CD4-positive, alpha-beta T cell treated with Interferon alpha-2 for 1 hour (primary cell): ENCODE results near the gene ESPN.
"Not testable (repeated sequence)": the region's sequence is repeated elsewhere in the genome, so short reads cannot be mapped to it uniquely, and the experiment has no call there.

Experiments
- DNase-seq, 2 donors: peaks; one replicate each; pipeline ENCODE4 v3.0.0-alpha.2; 2020 to 2022

The ESPN gene

GRCh38 chr1:6429660-6430411 is 5.3 kb downstream of the ESPN start:
- DNase-seq = not testable (repeated sequence)

GRCh38 chr1:6431645-6432579 is 7.3 kb downstream of the ESPN start:
- not testable (repeated sequence) for DNase-seq

- DNase-seq = no peak
Measured at GRCh38 chr1:6434186-6434585, 9.6 kb downstream of the ESPN start.

GRCh38 chr1:6435129-6435528 is 10.6 kb downstream of the ESPN start:
- no peak for DNase-seq

DNA sequence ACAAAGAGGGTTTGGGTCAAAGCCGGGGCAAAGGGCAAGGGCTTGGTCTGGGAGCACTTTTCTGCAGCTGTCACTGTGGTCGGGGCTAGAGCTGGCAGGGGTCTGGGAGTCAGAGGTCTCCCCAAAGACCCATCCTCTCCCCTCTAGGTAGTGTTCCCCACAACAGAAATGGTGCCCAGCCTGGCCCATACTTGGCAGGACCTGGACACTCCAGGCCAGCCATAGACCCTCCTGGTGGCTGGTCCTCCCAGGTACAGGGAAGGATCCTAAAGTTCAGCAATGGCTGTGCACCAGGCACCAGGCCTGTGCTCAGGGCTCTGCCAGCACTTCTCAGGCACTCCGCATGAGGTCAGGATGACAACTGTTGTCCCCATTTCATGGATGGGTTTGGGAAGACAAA is 11.0 kb downstream of the ESPN start:
- DNase-seq = no peak

DNA sequence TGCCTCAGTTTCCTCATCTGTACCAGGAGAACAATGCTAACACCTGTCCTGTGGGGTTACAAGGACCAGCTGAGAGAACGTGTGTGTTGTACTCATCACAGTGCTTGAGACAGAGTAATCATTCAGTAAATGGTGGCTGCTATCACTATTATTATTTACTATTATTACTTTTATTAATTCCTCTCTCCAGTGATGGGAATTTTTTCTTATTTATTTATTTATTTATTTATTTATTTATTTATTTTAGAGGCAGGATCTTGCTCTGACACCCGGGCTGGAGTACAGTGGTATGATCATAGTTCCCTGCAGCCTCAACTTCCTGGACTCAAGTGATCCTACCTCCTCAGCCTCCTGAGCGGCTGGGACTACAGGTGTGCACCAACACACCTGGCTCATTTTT is 11.7 kb downstream of the ESPN start:
- not testable (repeated sequence) for DNase-seq

- DNase-seq = not testable (repeated sequence)
Measured at GRCh38 chr1:6437012-6437700, 12.6 kb downstream of the ESPN start.

- peak; percentile 66 to 82 for DNase-seq
Measured at GRCh38 chr1:6438047-6438525, 13.5 kb downstream of the ESPN start.

GRCh38 chr1:6440198-6441126 is 15.9 kb downstream of the ESPN start:
- peak; percentile 73 to 84 for DNase-seq

DNA sequence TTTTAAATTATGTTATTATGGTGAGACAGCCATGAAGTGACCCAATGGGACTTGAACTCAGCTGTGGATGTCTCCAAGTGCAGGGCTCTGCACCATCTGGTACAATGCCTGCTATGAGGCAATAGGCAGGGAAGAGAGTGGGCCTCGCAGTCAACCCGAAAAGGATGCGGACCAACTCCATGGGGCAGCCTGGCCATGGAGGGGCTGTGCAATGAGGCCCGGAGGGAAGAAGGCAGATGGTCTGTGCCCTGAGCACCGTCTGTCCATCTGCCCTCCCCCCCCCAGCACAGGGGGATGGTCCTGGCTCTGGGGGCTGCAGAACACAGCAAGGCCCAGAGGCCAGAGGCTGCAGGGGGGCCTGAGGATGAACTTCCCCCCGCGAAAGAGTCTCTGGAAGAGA is 17.0 kb downstream of the ESPN start:
- DNase-seq = no peak

GRCh38 chr1:6443339-6444115 is 19.0 kb downstream of the ESPN start:
- DNase-seq = no peak

DNA sequence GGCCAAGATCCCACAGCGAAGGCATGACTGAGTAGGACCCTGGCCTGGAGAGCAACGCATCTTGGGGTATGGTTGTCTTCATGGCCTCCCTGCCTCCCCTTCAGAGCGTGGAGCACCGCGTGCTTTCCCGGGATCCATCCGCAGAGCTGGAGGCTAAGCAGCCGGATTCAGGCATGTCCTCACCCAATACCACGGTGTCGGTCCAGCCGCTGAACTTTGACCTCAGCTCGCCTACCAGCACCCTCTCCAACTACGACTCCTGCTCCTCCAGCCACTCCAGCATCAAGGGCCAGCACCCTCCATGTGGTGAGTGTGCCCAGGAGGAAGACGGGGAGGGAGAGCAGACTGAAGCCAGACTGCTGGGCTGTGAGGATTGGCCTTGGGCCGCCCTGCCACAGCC is 19.8 kb downstream of the ESPN start:
- DNase-seq = no peak

- peak; percentile 28 to 58 for DNase-seq
Measured at GRCh38 chr1:6445062-6445763, 20.6 kb downstream of the ESPN start.

GRCh38 chr1:6445929-6446328 is 21.4 kb downstream of the ESPN start:
- DNase-seq = not testable (repeated sequence)

DNA sequence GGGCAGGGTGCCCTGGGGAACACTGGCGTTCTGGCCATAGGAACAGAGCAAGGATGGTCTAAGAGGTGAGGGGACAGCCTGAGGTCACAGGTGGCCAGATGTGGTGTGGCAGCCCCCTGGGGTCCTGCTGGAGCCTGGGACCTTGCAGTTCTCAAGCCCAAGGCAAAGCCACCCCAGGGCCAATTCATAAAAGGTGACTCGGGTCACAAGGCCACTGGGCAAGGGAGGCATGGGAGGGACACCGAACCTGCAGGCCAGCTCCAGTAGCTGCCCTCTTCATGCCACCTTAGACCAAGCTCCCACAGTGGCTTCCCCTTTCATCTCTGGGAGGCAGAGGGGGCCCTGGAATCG is 22.1 kb downstream of the ESPN start:
- DNase-seq = no peak

GRCh38 chr1:6447016-6447817 is 22.6 kb downstream of the ESPN start:
- DNase-seq = no peak

- peak; percentile 57 to 69 for DNase-seq
Measured at GRCh38 chr1:6447818-6448748, 23.5 kb downstream of the ESPN start.
